HEK293T (cell line): ENCODE data around the gene SLC29A1.

Experiments
- ARNT ChIP-seq: fragments of 450-650 bp; IDR thresholded peaks from 2 replicates; pipeline ENCODE4 v1.6.1; 2017; ENCODE audit warnings: mild to moderate bottlenecking
- FOXA1 ChIP-seq: fragments of 450-650 bp; IDR thresholded peaks from 2 replicates; pipeline ENCODE4 v1.6.1; 2016; ENCODE audit warnings: mild to moderate bottlenecking
- FOXM1 ChIP-seq: fragments of 450-650 bp; IDR thresholded peaks from 2 replicates; pipeline ENCODE4 v1.6.1; 2017; ENCODE audit warnings: mild to moderate bottlenecking, borderline replicate concordance
- LEF1 ChIP-seq: fragments of 450-650 bp; IDR thresholded peaks from 2 replicates; pipeline ENCODE4 v1.6.1; 2017; ENCODE audit warnings: mild to moderate bottlenecking, borderline replicate concordance
- SP1 ChIP-seq: fragments of 450-650 bp; IDR thresholded peaks from 2 replicates; pipeline ENCODE4 v1.6.1; 2017
- SUZ12 ChIP-seq: fragments of 450-650 bp; IDR thresholded peaks from 2 replicates; pipeline ENCODE4 v1.6.1; 2016; ENCODE audit warnings: mild to moderate bottlenecking
- TF ChIP-seq, protein P1 (sequence below): fragments of 450-650 bp; IDR thresholded peaks from 2 replicates; pipeline ENCODE4 v1.6.1; 2016

DNA sequence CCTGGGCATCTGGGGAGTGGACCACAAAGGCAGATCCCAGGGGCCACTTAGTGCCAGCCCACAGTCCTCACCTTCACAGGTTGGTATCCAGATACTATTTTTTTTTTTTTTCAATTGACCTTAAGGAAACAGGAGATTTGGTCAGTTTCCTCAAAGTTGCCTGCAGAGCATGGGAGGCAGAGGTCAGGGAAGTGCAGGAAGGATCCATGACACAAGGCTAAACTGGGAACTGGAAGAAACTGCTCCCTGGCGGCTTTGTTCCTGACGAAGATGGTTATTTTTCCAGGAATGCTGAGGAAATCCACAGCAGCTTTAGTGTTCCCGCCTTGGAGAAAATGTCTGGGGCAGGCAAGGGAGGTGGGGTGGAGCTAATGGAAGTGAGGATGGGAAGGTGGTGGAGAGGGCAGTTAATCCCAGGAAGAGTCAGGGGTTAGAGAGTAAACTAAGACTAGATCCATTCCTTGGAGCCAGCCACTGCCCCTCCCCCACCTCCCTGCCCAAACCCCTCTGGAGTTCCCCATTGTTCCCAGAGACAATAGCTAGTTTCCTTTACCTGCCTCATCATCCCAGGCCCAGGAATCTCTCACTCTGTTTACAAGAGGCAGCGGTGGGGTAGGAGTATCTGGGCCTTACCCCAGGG is 20.9 kb upstream of the SLC29A1 start:
- TF ChIP-seq ARNT: no peak
- no peak for TF ChIP-seq SP1
- TF ChIP-seq, protein P1, sequence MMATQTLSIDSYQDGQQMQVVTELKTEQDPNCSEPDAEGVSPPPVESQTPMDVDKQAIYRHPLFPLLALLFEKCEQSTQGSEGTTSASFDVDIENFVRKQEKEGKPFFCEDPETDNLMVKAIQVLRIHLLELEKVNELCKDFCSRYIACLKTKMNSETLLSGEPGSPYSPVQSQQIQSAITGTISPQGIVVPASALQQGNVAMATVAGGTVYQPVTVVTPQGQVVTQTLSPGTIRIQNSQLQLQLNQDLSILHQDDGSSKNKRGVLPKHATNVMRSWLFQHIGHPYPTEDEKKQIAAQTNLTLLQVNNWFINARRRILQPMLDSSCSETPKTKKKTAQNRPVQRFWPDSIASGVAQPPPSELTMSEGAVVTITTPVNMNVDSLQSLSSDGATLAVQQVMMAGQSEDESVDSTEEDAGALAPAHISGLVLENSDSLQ: no peak
- TF ChIP-seq LEF1: no peak
- no peak for TF ChIP-seq FOXM1
- no peak for TF ChIP-seq FOXA1
- no peak for TF ChIP-seq SUZ12
